BE2C (cell line): ENCODE measurements around the gene ACD.

Experiments
- DNase-seq: peaks from one replicate; pipeline ENCODE4 v3.0.0-alpha.2; 2020
- H3K27me3 ChIP-seq: fragments of 250-450 bp; sonication (Bioruptor Pico); 2 replicates; pipeline ENCODE4 v1.5.1; 2020; ENCODE audit warnings: mild to moderate bottlenecking
- H3K36me3 ChIP-seq: fragments of 250-450 bp; sonication (Bioruptor Pico); 2 replicates; pipeline ENCODE4 v1.5.1; 2020; ENCODE audit warnings: mild to moderate bottlenecking
- H3K4me1 ChIP-seq: fragments of 250-450 bp; sonication (Bioruptor Pico); 2 replicates; pipeline ENCODE4 v1.5.1; 2020
- H3K4me3 ChIP-seq: 2 replicates; pipeline ENCODE4 v1.5.1; 2011; ENCODE audit warnings: low read depth, low read length
- H3K9me3 ChIP-seq: fragments of 250-450 bp; sonication (Bioruptor Pico); 2 replicates; pipeline ENCODE4 v1.5.1; 2020
- TF ChIP-seq, protein P1 (sequence below): IDR thresholded peaks from 2 replicates; pipeline ENCODE4 v1.5.1; 2012; ENCODE audit warnings: mild to moderate bottlenecking, low read depth, low read length

Gene ACD

DNA sequence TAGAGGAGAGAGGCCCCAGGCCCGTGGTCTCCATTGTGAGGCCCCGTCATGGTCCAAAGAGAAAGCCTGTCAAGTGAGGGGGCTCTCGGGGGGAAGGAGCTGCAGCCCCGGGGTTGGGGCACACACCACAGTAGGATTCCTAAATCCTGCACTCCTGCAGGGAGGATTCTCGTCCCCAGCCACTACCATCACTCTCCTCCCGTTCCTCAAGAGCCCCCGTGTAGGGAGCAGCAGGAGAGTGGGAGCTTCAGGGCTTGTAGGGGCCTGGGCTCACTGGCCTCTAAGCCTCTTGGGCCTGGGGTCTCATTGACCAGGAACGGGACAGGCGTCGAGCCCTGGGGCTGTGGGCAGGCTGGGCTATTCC, 7.4 kb upstream of the ACD start:
- Histone ChIP-seq H3K4me1 (peaks cover 5% of the 10 kb centered on the region), H3K36me3 (no peaks in the 10 kb centered on the region), H3K4me3 (peak overlapping the region; percentile 69), H3K27me3 (no peaks in the 10 kb centered on the region), H3K9me3 (no peaks in the 10 kb centered on the region)
- TF ChIP-seq, protein P1, sequence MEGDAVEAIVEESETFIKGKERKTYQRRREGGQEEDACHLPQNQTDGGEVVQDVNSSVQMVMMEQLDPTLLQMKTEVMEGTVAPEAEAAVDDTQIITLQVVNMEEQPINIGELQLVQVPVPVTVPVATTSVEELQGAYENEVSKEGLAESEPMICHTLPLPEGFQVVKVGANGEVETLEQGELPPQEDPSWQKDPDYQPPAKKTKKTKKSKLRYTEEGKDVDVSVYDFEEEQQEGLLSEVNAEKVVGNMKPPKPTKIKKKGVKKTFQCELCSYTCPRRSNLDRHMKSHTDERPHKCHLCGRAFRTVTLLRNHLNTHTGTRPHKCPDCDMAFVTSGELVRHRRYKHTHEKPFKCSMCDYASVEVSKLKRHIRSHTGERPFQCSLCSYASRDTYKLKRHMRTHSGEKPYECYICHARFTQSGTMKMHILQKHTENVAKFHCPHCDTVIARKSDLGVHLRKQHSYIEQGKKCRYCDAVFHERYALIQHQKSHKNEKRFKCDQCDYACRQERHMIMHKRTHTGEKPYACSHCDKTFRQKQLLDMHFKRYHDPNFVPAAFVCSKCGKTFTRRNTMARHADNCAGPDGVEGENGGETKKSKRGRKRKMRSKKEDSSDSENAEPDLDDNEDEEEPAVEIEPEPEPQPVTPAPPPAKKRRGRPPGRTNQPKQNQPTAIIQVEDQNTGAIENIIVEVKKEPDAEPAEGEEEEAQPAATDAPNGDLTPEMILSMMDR = no peak
- no peak for DNase-seq

DNA sequence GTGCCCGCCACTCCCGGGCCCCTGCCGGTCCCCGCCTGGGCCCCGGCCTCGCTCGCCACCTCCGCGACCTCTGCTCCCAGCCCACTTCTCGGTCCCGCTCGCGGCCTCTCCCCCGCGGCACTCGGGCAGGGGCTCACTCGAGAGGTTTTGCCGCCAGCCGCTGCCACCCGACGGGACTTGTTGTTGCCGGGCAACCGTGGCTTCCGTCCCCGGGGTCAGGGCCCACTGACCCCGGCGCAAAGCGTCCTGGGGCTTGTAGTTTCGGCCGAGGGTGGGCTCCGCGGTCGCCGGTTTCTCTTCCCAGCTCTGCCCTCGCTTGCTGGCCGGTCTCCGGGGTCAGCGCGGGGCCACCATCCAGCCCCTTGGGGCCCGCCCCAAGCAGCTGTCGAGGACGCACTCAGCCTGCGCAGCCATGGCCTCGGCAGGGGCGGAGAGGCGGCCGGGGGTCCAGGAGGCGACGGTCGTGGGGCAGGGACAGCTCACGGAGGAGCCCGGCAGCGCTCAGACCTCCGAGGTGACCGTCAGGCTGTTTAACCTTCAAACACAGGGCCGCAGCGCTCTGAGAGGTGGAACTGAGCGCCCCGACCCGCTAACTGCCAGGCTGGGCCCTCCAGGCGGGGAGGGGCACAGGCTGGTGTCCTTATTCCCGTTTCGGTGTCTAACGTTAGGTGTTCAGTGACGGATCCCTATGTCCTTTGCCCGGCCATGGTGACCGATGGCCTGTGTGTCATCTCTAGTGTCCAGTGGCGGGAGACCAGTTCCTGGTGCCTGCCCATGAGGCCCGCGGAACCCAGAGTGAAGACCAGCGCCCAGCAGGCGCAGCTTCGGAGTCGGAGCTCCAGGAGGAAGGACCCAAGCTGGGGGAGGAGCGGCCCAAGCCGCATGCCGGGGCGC, 6.7 kb upstream of the ACD start, which contains the start of the genes C16orf86 and ENKD1:
Gene C16orf86 (plus strand): TSS at position 256 of the 894 bp plus-strand sequence. CDS start 157 bp downstream, at position 413.
Gene ENKD1 (minus strand): TSS at position 192 of the 894 bp plus-strand sequence. CDS start 308 bp downstream, outside the sequence.
- H3K4me1 ChIP-seq = peaks cover 5% of the 10 kb centered on the region
- peak within 1 kb of the TSS; percentile 69 for H3K4me3 ChIP-seq
- peak; percentile 93 for DNase-seq
- H3K9me3 ChIP-seq = no peaks in the 10 kb centered on the region
- no peaks in the 10 kb centered on the region for H3K36me3 ChIP-seq
- TF ChIP-seq, protein P1 = no peak
- H3K27me3 ChIP-seq = no peaks in the 10 kb centered on the region

DNA sequence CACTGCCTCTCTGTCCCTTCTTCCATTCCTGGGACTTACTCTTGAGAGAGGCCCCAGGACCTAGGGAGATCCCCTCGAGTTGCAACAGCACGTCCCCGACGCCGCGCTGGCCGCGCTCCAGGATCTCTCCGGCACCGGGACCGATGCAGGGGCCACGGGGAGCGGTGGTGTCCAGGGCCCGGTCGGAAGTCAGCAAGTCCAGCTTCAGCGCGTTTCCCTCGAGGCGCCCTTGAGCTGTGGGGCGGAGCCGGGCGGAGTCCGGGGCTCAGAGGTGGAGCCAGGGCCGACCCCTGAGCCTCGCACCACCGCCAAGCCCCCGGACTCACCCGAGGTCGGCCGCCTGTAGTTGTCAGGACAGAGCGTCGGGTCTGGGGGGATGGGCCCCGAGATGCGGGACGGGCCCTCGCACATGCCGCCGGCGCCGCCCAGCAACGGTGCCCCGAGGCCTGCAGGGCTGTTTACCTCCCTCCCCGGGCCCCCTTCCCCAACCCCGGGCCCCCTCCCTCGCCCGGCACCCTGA, 6.0 kb upstream of the ACD start:
- peak overlapping the region; percentile 69 for H3K4me3 ChIP-seq
- no peaks in the 10 kb centered on the region for H3K27me3 ChIP-seq
- TF ChIP-seq, protein P1 = no peak
- H3K4me1 ChIP-seq = peaks cover 5% of the 10 kb centered on the region
- no peaks in the 10 kb centered on the region for H3K36me3 ChIP-seq
- peak; percentile 59 for DNase-seq
- H3K9me3 ChIP-seq = no peaks in the 10 kb centered on the region

DNA sequence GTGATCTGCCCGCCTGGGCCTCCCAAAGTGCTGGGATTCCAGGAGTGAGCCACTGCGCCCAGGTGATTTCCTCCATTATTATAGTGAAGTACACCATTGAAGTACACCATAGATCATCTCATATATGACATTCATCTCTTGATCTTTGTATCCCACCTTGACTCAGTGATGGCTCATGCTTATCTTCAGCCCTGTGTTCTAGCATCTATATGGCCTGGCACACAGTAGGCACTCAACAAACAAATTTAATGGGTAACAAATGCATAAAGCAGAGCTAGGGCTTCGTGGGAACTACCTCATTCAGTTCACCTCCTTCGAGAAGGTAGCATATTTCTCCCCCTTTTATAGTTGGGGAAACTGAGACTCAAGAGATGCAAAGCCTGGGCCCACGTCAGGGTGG, 5.5 kb upstream of the ACD start:
- DNase-seq = no peak
- H3K27me3 ChIP-seq = no peaks in the 10 kb centered on the region
- TF ChIP-seq, protein P1 = no peak
- no peaks in the 10 kb centered on the region for H3K36me3 ChIP-seq
- H3K4me3 ChIP-seq = peak overlapping the region; percentile 69
- no peaks in the 10 kb centered on the region for H3K9me3 ChIP-seq
- H3K4me1 ChIP-seq = peaks cover 5% of the 10 kb centered on the region

DNA sequence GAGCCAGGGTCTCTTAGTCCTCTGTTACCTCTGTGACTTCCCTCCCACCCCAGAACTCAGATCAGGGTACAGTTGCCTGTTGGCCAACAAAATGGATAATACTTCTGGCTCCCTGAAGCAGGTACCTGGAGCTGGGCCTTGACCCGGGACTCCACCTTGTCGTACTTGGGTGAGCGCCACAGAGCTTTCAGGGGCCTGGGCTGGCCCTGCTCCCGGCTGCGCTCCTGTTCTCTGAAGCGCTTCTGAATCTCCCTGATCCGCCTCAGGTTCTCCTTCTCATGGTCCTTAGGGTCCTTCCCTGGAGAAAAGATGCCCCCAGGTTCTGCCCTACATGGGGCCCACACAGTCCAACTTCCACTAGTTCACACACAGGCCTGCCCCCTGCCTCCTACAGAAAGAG, 4.8 kb upstream of the ACD start:
- TF ChIP-seq, protein P1 = no peak
- Histone ChIP-seq H3K4me1 (peaks cover 5% of the 10 kb centered on the region), H3K36me3 (no peaks in the 10 kb centered on the region), H3K4me3 (no peak overlapping the region), H3K9me3 (no peaks in the 10 kb centered on the region), H3K27me3 (no peaks in the 10 kb centered on the region)
- DNase-seq = no peak

DNA sequence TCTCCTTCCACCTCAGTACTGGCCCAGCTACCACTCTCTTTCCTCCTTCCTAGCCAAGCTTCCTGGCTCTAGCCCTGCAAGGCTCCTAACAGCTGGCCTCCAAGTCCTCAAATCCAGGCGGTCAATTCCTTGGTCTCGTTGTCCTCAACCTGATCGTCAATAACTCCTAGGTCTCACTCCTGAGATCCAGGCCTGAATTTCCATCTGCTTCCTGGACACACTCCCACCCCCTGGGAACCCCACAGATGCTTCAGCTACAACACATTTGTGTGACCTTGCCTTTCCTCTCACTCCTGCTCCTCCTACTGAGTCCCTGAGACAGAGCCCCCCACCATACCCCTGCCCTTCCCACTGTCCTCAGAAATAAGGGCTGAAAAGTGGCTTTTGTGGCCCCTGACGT, 4.2 kb upstream of the ACD start:
- Histone ChIP-seq H3K4me3 (no peak overlapping the region), H3K4me1 (peaks cover 5% of the 10 kb centered on the region), H3K36me3 (no peaks in the 10 kb centered on the region), H3K27me3 (no peaks in the 10 kb centered on the region), H3K9me3 (no peaks in the 10 kb centered on the region)
- TF ChIP-seq, protein P1 = no peak
- DNase-seq = no peak
